IPS DF 4.7 (cell line): ENCODE measurements around the gene KDM5C.

Source experiments
- DNase-seq: peaks from one replicate; pipeline ENCODE4 v3.0.0-alpha.2; 2013; ENCODE audit warnings: low spot score; ENCODE audit errors: extremely low read depth

KDM5C gene

GRCh38 chrX:53251307-53251706 lies 26.3 kb upstream of the KDM5C start:
- DNase-seq: no peak

GRCh38 chrX:53250556-53250955 lies 25.5 kb upstream of the KDM5C start:
- DNase-seq: no peak

GRCh38 chrX:53249408-53250042 lies 24.5 kb upstream of the KDM5C start:
- DNase-seq: no peak

GRCh38 chrX:53247928-53248327 lies 22.9 kb upstream of the KDM5C start:
- DNase-seq: no peak

GRCh38 chrX:53246231-53246630 lies 21.2 kb upstream of the KDM5C start:
- DNase-seq: no peak

GRCh38 chrX:53244610-53245009 lies 19.6 kb upstream of the KDM5C start:
- no peak for DNase-seq

- no peak for DNase-seq
These were observed 17.3 kb upstream of the KDM5C start for GRCh38 chrX:53242310-53242709.

GRCh38 chrX:53241558-53241957 lies 16.6 kb upstream of the KDM5C start:
- no peak for DNase-seq

- no peak for DNase-seq
These were observed 14.5 kb upstream of the KDM5C start for GRCh38 chrX:53239474-53239873.

- no peak for DNase-seq
These were observed 12.0 kb upstream of the KDM5C start for GRCh38 chrX:53237056-53237455.

GRCh38 chrX:53236025-53236679 lies 11.1 kb upstream of the KDM5C start:
- DNase-seq: no peak

GRCh38 chrX:53235566-53235965 lies 10.6 kb upstream of the KDM5C start:
- no peak for DNase-seq

- no peak for DNase-seq
These were observed 9.5 kb upstream of the KDM5C start for GRCh38 chrX:53234484-53234883.

GRCh38 chrX:53233536-53233935 lies 8.5 kb upstream of the KDM5C start:
- no peak for DNase-seq

GRCh38 chrX:53230116-53230515 lies 5.1 kb upstream of the KDM5C start:
- no peak for DNase-seq

- no peak for DNase-seq
These were observed 2.3 kb upstream of the KDM5C start for GRCh38 chrX:53227224-53227765.

GRCh38 chrX:53223955-53224859 lies 800 bp downstream of the KDM5C start:
- DNase-seq: no peak

GRCh38 chrX:53223068-53223693 lies 1.8 kb downstream of the KDM5C start:
- DNase-seq: no peak

- no peak for DNase-seq
These were observed 13.5 kb downstream of the KDM5C start for GRCh38 chrX:53211391-53211978.

- DNase-seq: no peak
These were observed 28.3 kb downstream of the KDM5C start for GRCh38 chrX:53196678-53197077.

- DNase-seq: no peak
These were observed 29.6 kb downstream of the KDM5C start for GRCh38 chrX:53195401-53195800.
